ENCODE results near the gene UNC5B.

The UNC5B gene

DNA sequence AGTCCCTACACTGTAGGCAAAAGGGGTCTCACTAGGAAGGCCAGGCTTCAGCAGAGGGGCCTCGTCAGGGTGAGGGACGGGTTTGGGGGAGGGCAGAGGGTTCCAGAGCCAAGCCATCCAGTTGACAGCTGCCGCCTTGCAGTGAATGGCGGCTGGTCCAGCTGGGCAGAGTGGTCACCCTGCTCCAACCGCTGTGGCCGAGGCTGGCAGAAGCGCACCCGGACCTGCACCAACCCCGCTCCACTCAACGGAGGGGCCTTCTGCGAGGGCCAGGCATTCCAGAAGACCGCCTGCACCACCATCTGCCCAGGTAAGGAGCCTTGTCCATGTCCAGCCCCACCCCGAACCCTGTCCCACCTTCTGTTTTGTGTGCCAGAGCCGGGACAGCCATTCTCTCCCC lies 75.1 kb downstream of the UNC5B start:
- TF ChIP-seq, protein P1, sequence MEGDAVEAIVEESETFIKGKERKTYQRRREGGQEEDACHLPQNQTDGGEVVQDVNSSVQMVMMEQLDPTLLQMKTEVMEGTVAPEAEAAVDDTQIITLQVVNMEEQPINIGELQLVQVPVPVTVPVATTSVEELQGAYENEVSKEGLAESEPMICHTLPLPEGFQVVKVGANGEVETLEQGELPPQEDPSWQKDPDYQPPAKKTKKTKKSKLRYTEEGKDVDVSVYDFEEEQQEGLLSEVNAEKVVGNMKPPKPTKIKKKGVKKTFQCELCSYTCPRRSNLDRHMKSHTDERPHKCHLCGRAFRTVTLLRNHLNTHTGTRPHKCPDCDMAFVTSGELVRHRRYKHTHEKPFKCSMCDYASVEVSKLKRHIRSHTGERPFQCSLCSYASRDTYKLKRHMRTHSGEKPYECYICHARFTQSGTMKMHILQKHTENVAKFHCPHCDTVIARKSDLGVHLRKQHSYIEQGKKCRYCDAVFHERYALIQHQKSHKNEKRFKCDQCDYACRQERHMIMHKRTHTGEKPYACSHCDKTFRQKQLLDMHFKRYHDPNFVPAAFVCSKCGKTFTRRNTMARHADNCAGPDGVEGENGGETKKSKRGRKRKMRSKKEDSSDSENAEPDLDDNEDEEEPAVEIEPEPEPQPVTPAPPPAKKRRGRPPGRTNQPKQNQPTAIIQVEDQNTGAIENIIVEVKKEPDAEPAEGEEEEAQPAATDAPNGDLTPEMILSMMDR (IDR thresholded peaks at IDR 0.05; ENCODE audit: low read depth, low read length, missing control alignments), result no peak
- no peak overlapping the region for H3K4me3 ChIP-seq (replicated peaks; ENCODE audit: low read depth, low read length)
- DNase-seq (ENCODE audit: extremely low read depth, low read depth), result no peak

DNA sequence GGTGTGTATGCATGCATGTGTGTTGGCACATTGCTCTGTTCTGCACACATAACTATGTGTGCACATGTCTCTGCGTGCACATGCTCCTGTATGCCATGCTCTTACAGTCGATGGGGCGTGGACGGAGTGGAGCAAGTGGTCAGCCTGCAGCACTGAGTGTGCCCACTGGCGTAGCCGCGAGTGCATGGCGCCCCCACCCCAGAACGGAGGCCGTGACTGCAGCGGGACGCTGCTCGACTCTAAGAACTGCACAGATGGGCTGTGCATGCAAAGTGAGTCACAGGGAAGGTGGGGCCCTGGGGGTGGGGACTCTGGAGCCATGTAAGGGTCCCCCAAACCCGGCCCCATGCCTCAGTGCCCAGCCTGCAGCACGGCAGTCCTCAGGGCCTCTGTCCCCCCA lies 76.1 kb downstream of the UNC5B start:
- DNase-seq (ENCODE audit: extremely low read depth, low read depth), result no peak
- H3K4me3 ChIP-seq (replicated peaks; ENCODE audit: low read depth, low read length), result no peak overlapping the region
- TF ChIP-seq, protein P1 (IDR thresholded peaks at IDR 0.05; ENCODE audit: low read depth, low read length, missing control alignments), result no peak

DNA sequence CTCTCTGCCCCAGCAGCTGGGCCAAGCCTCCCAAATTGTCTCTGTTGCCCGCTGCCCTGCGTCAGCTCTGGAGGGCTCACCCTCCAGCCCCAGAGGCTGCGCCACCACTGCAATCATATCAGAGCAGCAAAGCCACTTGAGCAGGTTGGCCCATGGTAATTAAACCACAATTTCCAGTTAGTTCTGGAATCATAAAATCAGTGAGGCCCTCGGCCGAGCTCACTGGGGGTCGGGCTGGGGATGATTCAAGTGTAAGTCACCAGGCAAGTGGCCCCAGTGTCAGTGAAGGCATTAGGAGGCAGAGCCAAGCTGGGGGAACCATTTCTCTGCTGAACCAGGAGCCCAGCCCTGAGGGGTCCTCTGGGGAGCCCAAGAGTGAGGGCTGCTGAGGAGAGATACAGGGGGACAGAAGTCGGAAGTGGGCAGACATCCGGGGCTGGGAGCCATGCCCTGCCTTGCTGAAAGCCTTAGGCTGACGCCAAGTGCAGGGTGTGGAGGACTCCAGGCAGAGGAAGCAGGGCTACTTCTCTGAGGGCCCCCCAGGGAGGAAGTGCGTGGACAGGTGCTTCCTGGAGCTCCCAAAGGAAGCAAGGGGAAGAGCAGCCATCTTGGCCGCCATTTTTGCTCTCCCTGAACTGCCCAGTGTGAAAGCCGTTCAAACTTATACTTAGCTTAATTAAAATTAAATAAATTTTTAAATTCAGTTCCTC lies 77.2 kb downstream of the UNC5B start:
- no peak overlapping the region for H3K4me3 ChIP-seq (replicated peaks; ENCODE audit: low read depth, low read length)
- TF ChIP-seq, protein P1 (IDR thresholded peaks at IDR 0.05; ENCODE audit: low read depth, low read length, missing control alignments), result no peak
- no peak for DNase-seq (ENCODE audit: extremely low read depth, low read depth)

DNA sequence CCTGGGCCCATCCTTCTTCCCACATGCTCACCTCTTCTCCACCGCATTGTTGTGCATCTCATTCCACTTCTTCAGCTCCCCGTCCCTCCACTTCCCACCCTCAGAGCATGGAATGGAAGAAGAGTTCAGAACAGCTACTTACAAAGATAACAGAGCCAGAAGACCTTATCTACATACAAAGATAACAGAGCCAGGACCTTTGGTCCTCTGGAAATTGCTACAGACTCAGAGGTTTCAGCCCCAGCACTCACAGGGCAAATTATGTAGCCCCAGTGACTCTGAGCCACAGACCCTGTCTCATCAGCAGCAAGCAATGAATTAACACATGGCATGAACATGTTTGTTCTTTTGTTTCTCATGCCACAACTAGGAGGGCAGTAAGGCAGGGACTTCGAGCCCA lies 78.0 kb downstream of the UNC5B start:
- H3K4me3 ChIP-seq (replicated peaks; ENCODE audit: low read depth, low read length), result no peak overlapping the region
- TF ChIP-seq, protein P1 (IDR thresholded peaks at IDR 0.05; ENCODE audit: low read depth, low read length, missing control alignments), result no peak
- no peak for DNase-seq (ENCODE audit: extremely low read depth, low read depth)

DNA sequence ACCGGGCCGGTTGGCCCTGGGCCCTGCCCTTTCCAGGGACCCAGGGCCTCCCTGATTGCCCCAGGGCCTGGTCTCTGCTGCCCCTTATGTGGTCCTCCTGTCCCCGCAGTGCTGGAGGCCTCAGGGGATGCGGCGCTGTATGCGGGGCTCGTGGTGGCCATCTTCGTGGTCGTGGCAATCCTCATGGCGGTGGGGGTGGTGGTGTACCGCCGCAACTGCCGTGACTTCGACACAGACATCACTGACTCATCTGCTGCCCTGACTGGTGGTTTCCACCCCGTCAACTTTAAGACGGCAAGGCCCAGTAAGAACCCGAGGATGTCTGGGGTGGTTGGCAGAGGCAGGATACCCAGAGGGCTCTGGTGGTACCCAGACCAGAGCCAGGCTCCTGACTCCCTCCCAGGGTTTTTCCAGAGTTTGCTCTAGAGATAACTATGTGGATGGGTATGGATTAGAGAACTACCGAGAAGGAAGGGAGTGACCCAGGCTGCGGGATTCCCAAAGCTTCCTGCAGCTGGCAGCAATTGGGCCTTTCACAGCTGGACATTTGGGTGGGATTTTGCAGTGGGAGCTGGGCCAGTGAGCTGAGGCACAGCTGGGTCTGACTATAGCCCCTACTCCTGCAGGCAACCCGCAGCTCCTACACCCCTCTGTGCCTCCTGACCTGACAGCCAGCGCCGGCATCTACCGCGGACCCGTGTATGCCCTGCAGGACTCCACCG lies 78.6 kb downstream of the UNC5B start:
- DNase-seq (ENCODE audit: extremely low read depth, low read depth), result no peak
- TF ChIP-seq, protein P1 (IDR thresholded peaks at IDR 0.05; ENCODE audit: low read depth, low read length, missing control alignments), result no peak
- H3K4me3 ChIP-seq (replicated peaks; ENCODE audit: low read depth, low read length), result no peak overlapping the region

DNA sequence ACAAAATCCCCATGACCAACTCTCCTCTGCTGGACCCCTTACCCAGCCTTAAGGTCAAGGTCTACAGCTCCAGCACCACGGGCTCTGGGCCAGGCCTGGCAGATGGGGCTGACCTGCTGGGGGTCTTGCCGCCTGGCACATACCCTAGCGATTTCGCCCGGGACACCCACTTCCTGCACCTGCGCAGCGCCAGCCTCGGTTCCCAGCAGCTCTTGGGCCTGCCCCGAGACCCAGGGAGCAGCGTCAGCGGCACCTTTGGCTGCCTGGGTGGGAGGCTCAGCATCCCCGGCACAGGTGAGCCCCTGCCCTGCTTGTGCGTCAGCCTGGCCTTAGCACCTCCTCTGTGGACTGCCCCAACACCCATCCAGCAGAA lies 79.1 kb downstream of the UNC5B start:
- TF ChIP-seq, protein P1 (IDR thresholded peaks at IDR 0.05; ENCODE audit: low read depth, low read length, missing control alignments), result no peak
- H3K4me3 ChIP-seq (replicated peaks; ENCODE audit: low read depth, low read length), result no peak overlapping the region
- DNase-seq (ENCODE audit: extremely low read depth, low read depth), result no peak

Data from HFF-Myc (cell line).